GM18519 (cell line): ENCODE data around the gene ERV3-1.
"Not testable (repeated sequence)": the region's sequence is repeated elsewhere in the genome, so short reads cannot be mapped to it uniquely, and the experiment has no call there.

Source experiments
- ATAC-seq: cut with Tn5 transposase; IDR thresholded peaks from one replicate; pipeline ENCODE4 v1.9.1; 2021; ENCODE audit warnings: mild to moderate bottlenecking, moderate library complexity; ENCODE audit not compliant: unreplicated experiment, low FRiP score

ERV3-1 gene

GRCh38 chr7:64944667-64945502, 61.6 kb downstream of the ERV3-1 start:
- ATAC-seq: not testable (repeated sequence)
